ENCODE data around the gene RIIAD1.

- TF ChIP-seq, protein P1, sequence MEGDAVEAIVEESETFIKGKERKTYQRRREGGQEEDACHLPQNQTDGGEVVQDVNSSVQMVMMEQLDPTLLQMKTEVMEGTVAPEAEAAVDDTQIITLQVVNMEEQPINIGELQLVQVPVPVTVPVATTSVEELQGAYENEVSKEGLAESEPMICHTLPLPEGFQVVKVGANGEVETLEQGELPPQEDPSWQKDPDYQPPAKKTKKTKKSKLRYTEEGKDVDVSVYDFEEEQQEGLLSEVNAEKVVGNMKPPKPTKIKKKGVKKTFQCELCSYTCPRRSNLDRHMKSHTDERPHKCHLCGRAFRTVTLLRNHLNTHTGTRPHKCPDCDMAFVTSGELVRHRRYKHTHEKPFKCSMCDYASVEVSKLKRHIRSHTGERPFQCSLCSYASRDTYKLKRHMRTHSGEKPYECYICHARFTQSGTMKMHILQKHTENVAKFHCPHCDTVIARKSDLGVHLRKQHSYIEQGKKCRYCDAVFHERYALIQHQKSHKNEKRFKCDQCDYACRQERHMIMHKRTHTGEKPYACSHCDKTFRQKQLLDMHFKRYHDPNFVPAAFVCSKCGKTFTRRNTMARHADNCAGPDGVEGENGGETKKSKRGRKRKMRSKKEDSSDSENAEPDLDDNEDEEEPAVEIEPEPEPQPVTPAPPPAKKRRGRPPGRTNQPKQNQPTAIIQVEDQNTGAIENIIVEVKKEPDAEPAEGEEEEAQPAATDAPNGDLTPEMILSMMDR (conservative IDR thresholded peaks at IDR 0.05), result no peak
- no peak for TF ChIP-seq EZH2 (IDR thresholded peaks at IDR 0.05; ENCODE audit: low read depth)
These were observed 15.4 kb upstream of the RIIAD1 start for GRCh38 chr1:151705753-151706463.

All from PC-9 (cell line).